ENCODE data around the gene MORN1. TPM values are rescaled to one million over a fixed set of nuclear protein-coding genes. Genes with fewer than 3 reads are reported as not detected.

Gene MORN1
- polyA plus RNA-seq, 1 donor from 2014 or later = 10.9 TPM

- TF ChIP-seq MXI1 (conservative IDR thresholded peaks at IDR 0.05; ENCODE audit: poor library complexity, severe bottlenecking) (no peak), REST (IDR thresholded peaks at IDR 0.05; ENCODE audit: borderline replicate concordance) (no peak), POLR2AphosphoS5 (IDR thresholded peaks at IDR 0.05) (no peak), RAD21 (conservative IDR thresholded peaks at IDR 0.05) (no peak), SMC3 (conservative IDR thresholded peaks at IDR 0.05; ENCODE audit: poor library complexity) (no peak), TAF1 (IDR thresholded peaks at IDR 0.05; ENCODE audit: low read depth) (no peak), CTCF (IDR thresholded peaks at IDR 0.05; ENCODE audit: poor library complexity, severe bottlenecking) (no peak), EZH2 (IDR thresholded peaks at IDR 0.05; ENCODE audit: borderline replicate concordance, insufficient read depth, low read length, poor library complexity, severe bottlenecking) (no peak), EP300 (conservative IDR thresholded peaks at IDR 0.05; ENCODE audit: poor library complexity, severe bottlenecking) (no peak)
- Histone ChIP-seq H3K9me3 (ENCODE audit: low read length) (no peaks in the 10 kb centered on the region), H3K9me2 (ENCODE audit: insufficient read depth, low read length) (no peaks in the 10 kb centered on the region), H3F3A (ENCODE audit: insufficient read depth, low read length, poor library complexity, severe bottlenecking) (no peaks in the 10 kb centered on the region), H3K9ac (ENCODE audit: low read length) (no peak overlapping the region), H4K20me1 (ENCODE audit: insufficient read depth) (no peaks in the 10 kb centered on the region), H3K4me3 (ENCODE audit: low read length) (no peak overlapping the region), H3K4me2 (ENCODE audit: low read length) (no peak overlapping the region), H3K27ac (ENCODE audit: low read length) (no peak overlapping the region), H3K36me3 (ENCODE audit: insufficient read depth, low read length) (no peaks in the 10 kb centered on the region), H2AFZ (ENCODE audit: low read depth, low read length) (no peak overlapping the region), H3K79me2 (replicated peaks; ENCODE audit: insufficient read depth, low read length) (no peaks in the 10 kb centered on the region), H3K27me3 (ENCODE audit: insufficient read depth, low read depth, low read length) (no peaks in the 10 kb centered on the region)
Observed at GRCh38 chr1:2383576-2383975, 7.8 kb downstream of the MORN1 start.

- H3K9me3 ChIP-seq (ENCODE audit: low read length) = no peaks in the 10 kb centered on the region
- no peak overlapping the region for H3K4me2 ChIP-seq (ENCODE audit: low read length)
- H3K4me3 ChIP-seq (ENCODE audit: low read length) = no peak overlapping the region
- no peaks in the 10 kb centered on the region for H4K20me1 ChIP-seq (ENCODE audit: insufficient read depth)
- H3K27me3 ChIP-seq (ENCODE audit: insufficient read depth, low read depth, low read length) = no peaks in the 10 kb centered on the region
- no peak overlapping the region for H3K9ac ChIP-seq (ENCODE audit: low read length)
- no peaks in the 10 kb centered on the region for H3K9me2 ChIP-seq (ENCODE audit: insufficient read depth, low read length)
- no peak overlapping the region for H3K27ac ChIP-seq (ENCODE audit: low read length)
- no peaks in the 10 kb centered on the region for H3K79me2 ChIP-seq (replicated peaks; ENCODE audit: insufficient read depth, low read length)
- H3K36me3 ChIP-seq (ENCODE audit: insufficient read depth, low read length) = no peaks in the 10 kb centered on the region
- H2AFZ ChIP-seq (ENCODE audit: low read depth, low read length) = no peak overlapping the region
- no peaks in the 10 kb centered on the region for H3F3A ChIP-seq (ENCODE audit: insufficient read depth, low read length, poor library complexity, severe bottlenecking)
- TF ChIP-seq CTCF (IDR thresholded peaks at IDR 0.05; ENCODE audit: poor library complexity, severe bottlenecking) = peak; percentile 57
- no peak for TF ChIP-seq TAF1 (IDR thresholded peaks at IDR 0.05; ENCODE audit: low read depth)
- TF ChIP-seq SMC3 (conservative IDR thresholded peaks at IDR 0.05; ENCODE audit: poor library complexity) = no peak
Observed at GRCh38 chr1:2382621-2383361, 8.6 kb downstream of the MORN1 start.

Measured in neural cell (in vitro differentiated cells).